Thoracic aorta (tissue), 2 donors: Measurements from ENCODE around the gene CCR5. TPM values are rescaled to one million over a fixed set of nuclear protein-coding genes. Genes with fewer than 3 reads are reported as not detected.

ENCODE experiments used
- ATAC-seq: fragments of 150-250 bp; one replicate; pipeline ENCODE4 v1.8.0; 2017; ENCODE audit warnings: low read depth; ENCODE audit not compliant: insufficient number of reproducible peaks, low FRiP score
- DNase-seq: peaks from one replicate; pipeline ENCODE4 v3.0.0-alpha.2; 2020; ENCODE audit warnings: low spot score
- H3K27ac ChIP-seq, 2 donors: fragments of 200-600 bp; sonication (generic); 1 replicate in 1 of 2; 2 replicates in 1 of 2; pipeline ENCODE4 v1.5.1; 2016; ENCODE audit warnings: mild to moderate bottlenecking in 2 of 2, moderate library complexity in 2 of 2
- H3K27me3 ChIP-seq: fragments of 200-600 bp; sonication (generic); replicated peaks from 2 replicates; pipeline ENCODE4 v1.6.0; 2016; ENCODE audit warnings: mild to moderate bottlenecking; ENCODE audit not compliant: insufficient read depth
- H3K36me3 ChIP-seq: fragments of 200-600 bp; sonication (generic); one replicate; pipeline ENCODE4 v1.5.1; 2016
- H3K4me1 ChIP-seq, 2 donors: fragments of 200-600 bp; sonication (generic); 1 replicate in 1 of 2; 2 replicates in 1 of 2; pipeline versions ENCODE4 v1.5.1 to v1.6.0; 2016; ENCODE audit warnings: low read depth in 2 of 2, mild to moderate bottlenecking in 1 of 2; ENCODE audit not compliant: control insufficient read depth in 1 of 2
- H3K4me3 ChIP-seq: fragments of 200-600 bp; sonication (generic); 2 replicates; pipeline ENCODE4 v1.5.1; 2016; ENCODE audit warnings: mild to moderate bottlenecking
- H3K9me3 ChIP-seq: fragments of 200-600 bp; sonication (generic); 2 replicates; pipeline ENCODE4 v1.5.1; 2016
- total RNA-seq, 2 donors: library from RNA; depleted of rRNA; stranded (reverse); fragments of >200 nt; gene quantifications; one replicate each; pipeline versions ENCODE4 v1.1.0 to v1.2.3, GENCODE V29; 2016
- TF ChIP-seq, protein P1 (sequence below): fragments of 200-600 bp; sonication (generic); IDR thresholded peaks from one replicate; pipeline ENCODE4 v1.5.1; 2019; ENCODE audit warnings: antibody characterized with exemption

The CCR5 gene
- total RNA-seq, 2 donors from 2014 or later: 0.95 to 3.6 TPM

DNA sequence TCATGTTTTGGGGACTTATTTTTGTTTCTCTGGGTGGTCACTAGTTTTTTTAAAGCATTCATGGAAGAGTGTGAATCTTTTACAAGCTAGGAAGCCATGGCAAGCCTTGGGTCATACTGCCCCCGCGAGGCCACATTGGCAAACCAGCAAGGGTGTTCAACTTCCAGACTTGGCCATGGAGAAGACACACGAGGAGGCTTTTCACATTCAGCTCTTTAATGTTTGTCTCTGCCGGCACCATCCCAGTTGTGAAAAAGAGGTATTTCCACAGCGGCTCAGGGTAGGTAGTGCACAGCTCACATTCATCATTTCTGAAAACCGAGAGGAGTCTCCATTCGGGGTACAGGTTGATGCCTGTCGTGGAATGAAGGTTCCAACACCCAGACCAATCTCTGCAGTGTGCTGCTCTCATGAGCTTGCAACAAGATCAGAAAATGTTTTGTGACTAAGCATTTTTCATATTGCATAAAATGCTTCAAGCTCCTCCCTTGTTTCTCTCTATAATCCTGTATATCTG, 7.7 kb downstream of the CCR5 start:
- H3K27me3 ChIP-seq: no peaks in the 10 kb centered on the region
- no peak for ATAC-seq
- no peaks in the 10 kb centered on the region for H3K36me3 ChIP-seq
- H3K9me3 ChIP-seq: no peaks in the 10 kb centered on the region
- TF ChIP-seq, protein P1, sequence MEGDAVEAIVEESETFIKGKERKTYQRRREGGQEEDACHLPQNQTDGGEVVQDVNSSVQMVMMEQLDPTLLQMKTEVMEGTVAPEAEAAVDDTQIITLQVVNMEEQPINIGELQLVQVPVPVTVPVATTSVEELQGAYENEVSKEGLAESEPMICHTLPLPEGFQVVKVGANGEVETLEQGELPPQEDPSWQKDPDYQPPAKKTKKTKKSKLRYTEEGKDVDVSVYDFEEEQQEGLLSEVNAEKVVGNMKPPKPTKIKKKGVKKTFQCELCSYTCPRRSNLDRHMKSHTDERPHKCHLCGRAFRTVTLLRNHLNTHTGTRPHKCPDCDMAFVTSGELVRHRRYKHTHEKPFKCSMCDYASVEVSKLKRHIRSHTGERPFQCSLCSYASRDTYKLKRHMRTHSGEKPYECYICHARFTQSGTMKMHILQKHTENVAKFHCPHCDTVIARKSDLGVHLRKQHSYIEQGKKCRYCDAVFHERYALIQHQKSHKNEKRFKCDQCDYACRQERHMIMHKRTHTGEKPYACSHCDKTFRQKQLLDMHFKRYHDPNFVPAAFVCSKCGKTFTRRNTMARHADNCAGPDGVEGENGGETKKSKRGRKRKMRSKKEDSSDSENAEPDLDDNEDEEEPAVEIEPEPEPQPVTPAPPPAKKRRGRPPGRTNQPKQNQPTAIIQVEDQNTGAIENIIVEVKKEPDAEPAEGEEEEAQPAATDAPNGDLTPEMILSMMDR: no peak
- peaks cover 5 to 7% of the 10 kb centered on the region in 2 donors for H3K4me1 ChIP-seq
- no peak overlapping the region for H3K4me3 ChIP-seq
- H3K27ac ChIP-seq: no peak overlapping the region
- no peak for DNase-seq

DNA sequence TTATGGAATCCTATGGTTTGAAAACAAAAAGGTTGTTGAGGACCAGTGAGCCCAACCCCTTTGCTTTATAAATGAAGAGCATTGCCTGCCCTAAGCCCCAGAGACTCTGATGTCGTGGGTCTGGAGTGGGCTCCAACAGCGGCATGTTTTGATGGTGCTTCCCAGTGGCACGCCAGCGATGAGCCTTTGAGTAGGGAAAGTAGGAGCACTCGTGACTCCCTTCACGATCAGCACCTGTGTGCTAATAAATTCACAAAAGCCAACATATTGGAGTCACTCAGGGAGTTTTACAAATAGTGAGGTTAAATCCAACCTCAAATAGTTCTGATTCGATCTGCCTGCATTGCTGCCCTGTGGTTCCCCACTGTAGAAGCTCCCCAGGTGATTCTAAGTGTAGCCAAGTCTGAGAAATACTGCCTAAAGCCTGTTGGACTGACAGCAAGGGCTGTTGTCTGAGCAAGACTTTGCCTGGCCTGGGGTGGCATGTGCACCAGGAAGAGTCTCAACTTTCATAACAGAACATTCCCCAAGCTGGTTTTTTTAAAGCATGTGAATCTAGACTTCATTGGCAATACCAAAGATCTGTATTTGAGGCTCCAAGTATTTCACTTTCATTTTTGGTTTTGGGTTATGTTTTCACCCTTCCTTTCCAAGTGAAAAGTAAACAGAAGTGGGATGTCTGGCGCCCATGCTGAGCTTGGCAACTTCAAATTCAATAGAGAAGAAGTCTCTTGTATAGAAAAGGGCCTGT, 9.9 kb downstream of the CCR5 start:
- H3K9me3 ChIP-seq: no peaks in the 10 kb centered on the region
- H3K36me3 ChIP-seq: no peaks in the 10 kb centered on the region
- H3K4me1 ChIP-seq: peaks cover 5 to 7% of the 10 kb centered on the region in 2 donors
- no peak for ATAC-seq
- no peak overlapping the region for H3K27ac ChIP-seq
- no peak for DNase-seq
- H3K27me3 ChIP-seq: no peaks in the 10 kb centered on the region
- H3K4me3 ChIP-seq: no peak overlapping the region
- TF ChIP-seq, protein P1: no peak

DNA sequence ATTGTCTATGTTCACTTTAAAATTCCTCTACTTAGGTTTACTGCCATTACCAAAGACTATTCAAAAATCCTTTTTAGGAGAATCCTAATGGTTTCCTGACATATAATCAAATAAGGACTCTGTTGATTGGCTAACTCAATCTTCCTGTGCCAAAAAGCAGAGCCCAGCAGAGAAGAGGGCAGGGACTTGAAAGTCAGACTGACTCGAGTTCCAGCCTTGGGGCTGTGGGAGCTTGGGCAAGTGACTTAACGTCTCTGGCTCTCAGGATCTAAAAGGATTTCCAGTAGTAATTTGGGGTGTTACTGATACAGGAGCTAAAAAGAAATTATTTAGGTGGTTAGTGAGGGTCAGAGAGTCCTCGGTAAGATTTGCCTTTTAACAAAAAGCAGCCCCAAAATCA, 10.9 kb downstream of the CCR5 start:
- Histone ChIP-seq H3K4me3 (no peak overlapping the region), H3K27me3 (no peaks in the 10 kb centered on the region)
- no peak for DNase-seq

DNA sequence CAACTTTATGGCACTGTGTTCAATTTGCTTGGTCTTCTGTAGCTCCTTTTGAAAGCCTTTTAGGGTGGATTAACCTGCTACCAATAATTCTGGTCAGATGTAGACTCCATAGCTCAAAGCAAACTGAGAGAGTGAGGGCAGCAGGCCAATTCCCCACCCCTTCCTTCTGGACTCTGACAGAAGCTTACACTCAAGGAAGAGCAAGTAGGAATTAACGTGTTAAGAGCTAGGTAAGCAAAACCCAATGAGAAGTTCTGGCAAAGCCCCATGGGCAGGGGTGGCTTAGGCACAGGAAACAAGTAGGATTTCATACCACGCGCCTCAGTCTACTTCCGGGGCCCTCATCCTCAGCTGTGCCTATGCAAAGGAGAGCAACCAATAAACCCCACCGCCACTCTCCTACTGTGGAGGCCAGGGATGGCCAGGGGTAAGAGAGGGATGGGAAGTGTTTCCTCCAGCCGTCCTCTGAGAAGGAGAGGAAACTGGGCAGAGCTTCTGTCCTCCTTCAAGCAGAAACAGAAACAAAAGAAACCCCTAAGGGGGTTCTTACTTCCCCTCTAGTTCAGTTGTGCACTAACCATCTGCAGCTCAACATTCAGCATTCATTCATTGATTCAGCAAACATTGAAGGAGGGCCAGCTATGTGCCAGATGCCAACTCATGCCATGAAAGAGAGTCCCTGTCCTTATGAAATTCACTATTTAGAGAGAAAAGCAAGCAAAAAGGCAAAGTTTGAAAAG, 12.6 kb downstream of the CCR5 start:
- Histone ChIP-seq H3K27me3 (no peaks in the 10 kb centered on the region), H3K4me1 (peaks cover 5 to 7% of the 10 kb centered on the region in 2 donors), H3K4me3 (no peak overlapping the region), H3K9me3 (no peaks in the 10 kb centered on the region), H3K27ac (no peak overlapping the region), H3K36me3 (no peaks in the 10 kb centered on the region)
- ATAC-seq (no peak), DNase-seq (no peak)
- TF ChIP-seq, protein P1: no peak

More for the DNA sequence above, 10.9 kb downstream of the CCR5 start:
- no peak for ATAC-seq
- no peaks in the 10 kb centered on the region for H3K36me3 ChIP-seq
- TF ChIP-seq, protein P1: no peak
- H3K27ac ChIP-seq: no peak overlapping the region
- H3K9me3 ChIP-seq: no peaks in the 10 kb centered on the region
- H3K4me1 ChIP-seq: peaks cover 5 to 7% of the 10 kb centered on the region in 2 donors

DNA sequence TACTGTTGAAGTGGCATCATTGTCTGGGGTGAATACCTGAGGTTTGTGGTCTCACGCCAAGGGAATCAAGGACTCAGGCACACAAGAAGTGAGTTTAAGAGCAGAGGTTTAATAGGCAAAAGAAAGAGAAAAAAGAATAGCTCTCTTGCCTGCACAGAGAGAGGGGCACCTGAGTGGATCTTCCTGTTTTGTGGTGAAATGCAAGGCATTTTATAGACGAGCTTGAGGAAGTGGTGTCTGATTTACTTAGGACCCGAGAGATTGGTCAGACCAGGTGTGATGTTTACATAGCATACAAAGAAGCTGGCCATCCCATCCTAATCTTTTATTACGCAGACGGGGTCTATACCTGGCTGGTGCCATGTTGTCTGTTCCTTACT, 13.2 kb downstream of the CCR5 start:
- TF ChIP-seq, protein P1: no peak
- Histone ChIP-seq H3K4me1 (peaks cover 5 to 7% of the 10 kb centered on the region in 2 donors), H3K27ac (no peak overlapping the region), H3K27me3 (no peaks in the 10 kb centered on the region), H3K4me3 (no peak overlapping the region), H3K9me3 (no peaks in the 10 kb centered on the region), H3K36me3 (no peaks in the 10 kb centered on the region)
- ATAC-seq (no peak), DNase-seq (no peak)
